Fibroblast of mammary gland (primary cell): ENCODE measurements around the gene YOD1.

ENCODE experiments used
- DNase-seq: peaks from one replicate; pipeline ENCODE4 v3.0.0-alpha.2; 2010; ENCODE audit warnings: low read depth
- H3K4me3 ChIP-seq: 2 replicates; pipeline ENCODE4 v1.5.1; 2011; ENCODE audit warnings: low read depth, mild to moderate bottlenecking, low read length, moderate library complexity; ENCODE audit not compliant: control insufficient read depth
- TF ChIP-seq, protein P1 (sequence below): conservative IDR thresholded peaks from 2 replicates; pipeline ENCODE4 v1.5.1; 2011; ENCODE audit warnings: low read depth, low read length, inconsistent platforms; ENCODE audit not compliant: control insufficient read depth, insufficient read depth

YOD1 gene

DNA sequence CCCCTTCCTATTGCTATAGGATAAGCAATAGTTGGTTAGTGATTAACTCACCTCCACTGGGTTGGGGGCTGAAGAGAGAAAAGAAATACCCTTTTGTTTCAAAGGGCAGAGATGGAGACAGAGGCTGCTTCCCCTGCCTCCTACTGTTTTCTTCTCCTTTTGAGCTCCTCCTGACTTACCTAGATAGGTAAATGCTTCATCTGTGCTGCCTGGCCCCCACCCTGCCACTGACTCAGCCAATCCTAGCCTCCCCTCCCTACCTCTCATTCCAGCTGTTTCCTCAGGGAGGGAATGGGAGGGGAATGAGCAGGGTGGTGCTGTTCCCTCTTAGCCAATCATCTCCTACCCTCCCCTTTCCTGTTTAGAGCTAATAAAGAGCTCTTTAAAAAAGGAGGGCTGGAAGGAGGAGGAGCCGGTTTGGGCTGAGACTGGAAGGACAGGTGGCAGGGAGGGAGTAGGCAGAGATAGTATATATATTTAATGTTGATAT is 18.4 kb downstream of the YOD1 start, which contains the start of gene C1orf116:
TSS of gene C1orf116 (minus strand) at position 229 of the 490 bp plus-strand sequence. CDS start 5,158 bp downstream, outside the sequence.
- H3K4me3 ChIP-seq = no peak within 1 kb of the TSS
- DNase-seq = no peak
- TF ChIP-seq, protein P1, sequence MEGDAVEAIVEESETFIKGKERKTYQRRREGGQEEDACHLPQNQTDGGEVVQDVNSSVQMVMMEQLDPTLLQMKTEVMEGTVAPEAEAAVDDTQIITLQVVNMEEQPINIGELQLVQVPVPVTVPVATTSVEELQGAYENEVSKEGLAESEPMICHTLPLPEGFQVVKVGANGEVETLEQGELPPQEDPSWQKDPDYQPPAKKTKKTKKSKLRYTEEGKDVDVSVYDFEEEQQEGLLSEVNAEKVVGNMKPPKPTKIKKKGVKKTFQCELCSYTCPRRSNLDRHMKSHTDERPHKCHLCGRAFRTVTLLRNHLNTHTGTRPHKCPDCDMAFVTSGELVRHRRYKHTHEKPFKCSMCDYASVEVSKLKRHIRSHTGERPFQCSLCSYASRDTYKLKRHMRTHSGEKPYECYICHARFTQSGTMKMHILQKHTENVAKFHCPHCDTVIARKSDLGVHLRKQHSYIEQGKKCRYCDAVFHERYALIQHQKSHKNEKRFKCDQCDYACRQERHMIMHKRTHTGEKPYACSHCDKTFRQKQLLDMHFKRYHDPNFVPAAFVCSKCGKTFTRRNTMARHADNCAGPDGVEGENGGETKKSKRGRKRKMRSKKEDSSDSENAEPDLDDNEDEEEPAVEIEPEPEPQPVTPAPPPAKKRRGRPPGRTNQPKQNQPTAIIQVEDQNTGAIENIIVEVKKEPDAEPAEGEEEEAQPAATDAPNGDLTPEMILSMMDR = no peak

DNA sequence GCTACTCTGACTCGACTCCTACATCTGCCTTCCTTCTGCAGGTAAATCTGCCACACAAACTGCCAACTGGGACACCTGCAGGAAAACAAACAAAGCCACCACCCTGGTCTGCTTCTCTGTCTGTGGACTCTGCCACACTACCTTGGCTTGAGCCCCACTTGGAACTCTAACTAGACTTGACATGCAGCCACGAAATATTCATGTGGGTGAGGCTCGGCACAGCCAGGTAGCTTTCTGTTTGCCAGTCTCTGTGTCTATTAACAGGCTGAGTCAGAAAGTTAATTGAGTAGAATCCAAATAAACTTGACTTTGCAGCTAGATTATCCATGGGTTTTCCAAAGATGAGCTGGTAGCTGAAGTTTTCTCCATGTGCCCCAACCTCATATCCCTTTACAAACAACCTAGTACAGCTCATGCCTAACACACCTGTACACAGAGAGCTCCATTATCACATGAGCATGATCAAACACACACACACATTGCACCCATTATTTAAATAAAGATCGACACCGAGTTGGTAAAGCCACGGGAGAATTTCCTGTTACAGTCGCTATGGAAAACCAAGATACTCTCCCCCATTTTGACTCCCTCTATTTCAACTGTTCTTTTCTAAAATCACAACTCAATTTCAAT is 19.3 kb downstream of the YOD1 start:
- DNase-seq = no peak
- H3K4me3 ChIP-seq = no peak overlapping the region
- TF ChIP-seq, protein P1 = no peak

DNA sequence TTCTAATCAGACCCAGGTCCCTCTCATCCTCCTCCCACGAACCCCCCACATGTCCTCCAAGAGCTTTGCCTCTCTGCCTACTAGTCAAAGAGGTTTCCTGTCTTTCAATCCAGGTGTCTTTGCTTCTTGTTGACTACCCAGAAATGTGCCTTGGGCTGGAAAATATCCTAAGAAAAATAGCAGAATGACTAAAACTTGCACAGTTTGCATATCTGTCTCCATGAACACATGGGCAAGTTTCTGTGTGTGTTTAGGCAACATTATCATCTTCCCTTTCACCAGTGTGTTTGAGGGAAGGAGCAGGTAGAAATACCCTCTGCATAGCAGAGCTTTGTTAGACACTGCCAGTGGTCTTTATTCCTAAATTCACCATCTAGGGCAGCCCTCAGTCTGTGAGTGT is 20.0 kb downstream of the YOD1 start:
- no peak for DNase-seq
- TF ChIP-seq, protein P1 = no peak

DNA sequence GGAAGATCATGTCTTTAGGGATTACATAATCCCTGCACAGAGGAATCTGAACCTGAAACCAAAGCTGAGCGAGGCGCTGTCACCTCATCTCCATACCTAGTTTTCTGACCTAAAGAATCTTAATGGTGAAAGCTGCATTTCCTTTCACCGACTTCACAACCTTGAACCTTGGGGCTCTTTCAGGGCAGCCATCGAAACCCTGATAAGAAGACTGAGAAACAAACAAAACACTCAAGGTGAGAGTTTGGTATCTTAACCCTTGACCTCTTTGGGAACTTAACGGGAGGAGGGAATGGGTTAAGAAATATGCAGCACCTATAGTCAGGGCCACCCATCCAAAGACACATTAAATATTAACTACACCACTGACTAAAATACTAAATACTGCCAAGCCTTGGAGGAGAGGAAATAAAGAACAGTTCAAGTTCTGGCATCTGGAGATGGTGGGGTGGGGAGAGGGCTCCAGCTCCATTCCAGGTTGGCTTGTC is 20.4 kb downstream of the YOD1 start:
- no peak for DNase-seq
- TF ChIP-seq, protein P1 = no peak
- H3K4me3 ChIP-seq = no peak overlapping the region

More for the DNA sequence above, 20.0 kb downstream of the YOD1 start:
- H3K4me3 ChIP-seq = no peak overlapping the region

DNA sequence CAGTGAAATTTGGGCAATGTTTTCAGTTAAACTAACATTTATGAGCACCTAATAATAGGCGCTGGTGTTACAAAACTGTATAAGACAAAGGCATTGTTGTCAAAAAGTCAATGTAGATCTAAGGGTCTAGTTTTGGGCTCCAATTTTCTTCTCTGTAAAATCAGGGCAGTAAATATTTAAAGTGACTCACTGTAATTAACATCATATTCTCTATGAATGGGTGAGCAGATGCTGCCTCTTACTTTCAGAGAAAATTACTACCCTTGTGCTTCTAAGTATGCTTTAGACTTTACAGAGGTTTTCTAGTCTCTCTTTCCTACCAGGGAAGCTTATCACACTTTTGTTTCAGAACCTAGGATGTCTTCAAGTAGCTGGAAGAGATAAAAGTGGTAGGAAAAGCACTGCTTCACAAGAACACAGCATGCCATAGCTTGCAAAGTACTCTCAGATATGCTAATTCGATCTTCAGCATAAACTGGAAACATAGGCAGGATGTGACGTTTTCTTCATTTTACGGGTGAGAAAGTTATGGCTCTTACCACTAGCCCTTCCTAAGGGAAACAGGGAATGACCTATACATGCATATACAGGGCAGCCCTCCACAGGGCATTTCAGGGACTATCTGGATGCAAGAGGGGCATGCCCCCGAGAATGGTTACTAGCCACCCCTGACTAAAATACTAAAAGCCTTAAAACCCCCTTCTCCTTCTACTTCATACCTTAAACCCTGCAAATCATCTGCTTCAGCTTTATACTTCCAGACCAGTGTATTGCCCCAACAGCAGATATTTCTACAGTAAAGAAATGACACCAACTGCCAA is 21.1 kb downstream of the YOD1 start:
- H3K4me3 ChIP-seq = no peak overlapping the region
- DNase-seq = no peak
- TF ChIP-seq, protein P1 = no peak

DNA sequence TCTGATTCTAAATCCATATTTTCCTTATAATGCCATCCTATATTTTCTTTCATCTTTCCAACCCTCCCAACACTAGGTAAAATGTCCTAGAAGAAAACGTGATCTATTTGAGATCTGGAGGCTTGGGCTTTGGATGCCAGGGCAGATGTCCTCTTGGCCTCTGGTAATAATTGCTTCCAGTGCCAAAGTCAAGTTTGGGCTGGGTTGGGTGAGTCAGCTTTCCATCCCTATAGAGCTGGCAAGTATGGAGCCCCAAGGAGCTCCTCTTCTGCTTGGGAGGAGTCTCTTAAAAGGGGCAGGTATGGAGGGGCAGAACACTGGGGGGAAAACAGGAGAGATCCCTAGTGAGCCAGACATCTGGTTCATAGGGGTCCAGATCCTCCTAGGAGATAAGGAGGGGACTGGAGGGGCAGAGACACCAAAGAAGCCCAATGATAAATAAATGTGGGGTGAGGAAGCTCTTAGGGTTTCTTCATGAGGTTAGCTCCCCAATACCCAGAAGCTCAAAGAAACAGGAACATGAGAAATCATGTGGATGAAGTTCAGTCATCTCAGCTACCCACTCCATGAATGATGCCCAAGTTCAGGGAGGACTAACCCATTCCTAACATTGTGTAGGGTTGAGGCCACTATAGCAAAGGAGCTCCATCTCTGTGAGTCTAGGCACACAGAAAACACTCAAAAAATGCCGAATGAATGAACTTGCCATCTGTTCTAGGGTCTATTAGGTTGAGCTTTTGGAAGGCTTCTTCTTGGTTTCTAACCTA is 21.9 kb downstream of the YOD1 start:
- H3K4me3 ChIP-seq = no peak overlapping the region
- TF ChIP-seq, protein P1 = no peak
- no peak for DNase-seq
